MCF 10A (cell line): ENCODE data around the gene IFNG-AS1. TPM values are rescaled to one million over a fixed set of nuclear protein-coding genes. Genes with fewer than 3 reads are reported as not detected.

Experiments used
- BruUV-seq: library from RNA; stranded (reverse); fragments of 400-500 nt; replicated peaks from 2 replicates; lab custom pipeline; 2021; lab: Mats Ljungman, UMichigan
- CTCF ChIA-PET: fragments of 300-600 bp; sonication (Branson Sonifier 250); formaldehyde crosslinking; extraction: SDS; loops from one replicate; lab custom pipeline; 2021; ENCODE audit warnings: antibody characterized with exemption, inconsistent platforms; lab: Yijun Ruan, JAX
- POLR2A ChIA-PET: fragments of 300-600, 350-650 bp; sonication (Branson Sonifier 250); formaldehyde crosslinking; extraction: SDS; loops from one replicate; lab custom pipeline; 2020; ENCODE audit warnings: antibody characterized with exemption, inconsistent platforms; lab: Yijun Ruan, JAX
- DNase-seq: peaks from one replicate; pipeline ENCODE4 v3.0.0-alpha.2; 2018; ENCODE audit not compliant: unreplicated experiment
- H3K27ac Mint-ChIP-seq: one replicate; pipeline ENCODE4 v1.8.0; 2022; ENCODE audit warnings: mild to moderate bottlenecking, low read depth, mixed read lengths; ENCODE audit not compliant: unreplicated experiment
- H3K27me3 Mint-ChIP-seq: one replicate; pipeline ENCODE4 v1.8.0; 2022; ENCODE audit warnings: mixed read lengths; ENCODE audit not compliant: insufficient read depth, unreplicated experiment
- H3K36me3 Mint-ChIP-seq: one replicate; pipeline ENCODE4 v1.8.0; 2022; ENCODE audit warnings: mild to moderate bottlenecking, moderate library complexity, mixed read lengths; ENCODE audit not compliant: insufficient read depth, unreplicated experiment
- H3K4me1 Mint-ChIP-seq: one replicate; pipeline ENCODE4 v1.8.0; 2022; ENCODE audit warnings: mixed read lengths; ENCODE audit not compliant: insufficient read depth, unreplicated experiment
- H3K4me3 Mint-ChIP-seq: one replicate; pipeline ENCODE4 v1.8.0; 2022; ENCODE audit warnings: mild to moderate bottlenecking, moderate library complexity, mixed read lengths; ENCODE audit not compliant: unreplicated experiment
- H3K9me3 Mint-ChIP-seq: one replicate; pipeline ENCODE4 v1.8.0; 2022; ENCODE audit warnings: mixed read lengths; ENCODE audit not compliant: unreplicated experiment
- intact Hi-C: fragments of 100-400 bp; cut with micrococcal nuclease; formaldehyde crosslinking; loops from 2 replicates; pipeline ENCODE4 v1.14.1; 2022
- total RNA-seq: library from RNA; stranded (reverse); gene quantifications from 2 replicates; pipeline ENCODE4 v1.2.3, GENCODE V29; 2022
- TF ChIP-seq, protein P1 (sequence below): fragments of 200-600 bp; IDR thresholded peaks from one replicate; pipeline ENCODE4 v1.8.0; 2022; ENCODE audit warnings: antibody characterized with exemption, mild to moderate bottlenecking; ENCODE audit not compliant: unreplicated experiment

The IFNG-AS1 gene
- total RNA-seq, 1 experiment from 2014 or later = not detected

DNA sequence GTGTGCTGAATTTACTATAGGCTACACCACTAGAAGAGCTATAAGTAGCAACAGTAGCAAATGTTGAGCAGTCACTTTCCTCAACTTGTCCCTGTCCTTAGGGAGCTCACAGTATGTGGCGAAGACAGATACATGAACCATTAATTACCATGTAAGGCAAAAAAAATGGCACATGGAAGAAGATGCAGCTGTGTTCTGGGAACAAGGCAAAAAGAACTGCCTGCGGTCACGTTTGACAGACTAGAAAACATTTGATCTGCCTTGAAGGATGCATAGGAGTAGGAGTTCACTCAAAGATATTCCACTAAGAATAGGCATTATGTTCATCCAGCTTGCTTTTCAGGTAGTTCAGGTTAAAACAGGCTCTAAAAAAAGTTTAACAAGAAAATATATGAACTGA, 46.5 kb upstream of the IFNG-AS1 start:
- no TSS peak for BruUV-seq
- H3K27me3 Mint-ChIP-seq = no peaks in the 10 kb centered on the region
- ChIA-PET POLR2A (interaction anchor here (0.6 to 3.5 kb wide), 6 partner anchors 17 to 674 kb away, joined by 3 to 9 read pairs (median 5); partner anchors contain the start of genes CAND1 and DYRK2), CTCF (interaction anchor here (0.6 to 6.6 kb wide), 44 partner anchors 10 to 781 kb away, joined by 3 to 86 read pairs (median 4); partner anchors contain the start of gene DYRK2)
- no peaks in the 10 kb centered on the region for H3K9me3 Mint-ChIP-seq
- no peak overlapping the region for H3K27ac Mint-ChIP-seq
- H3K4me1 Mint-ChIP-seq = peaks cover 9% of the 10 kb centered on the region
- intact Hi-C loops = loop anchor here (1.0 to 2.0 kb wide), 3 partner anchors 291 to 586 kb away; no protein-coding TSS in a partner anchor
- H3K36me3 Mint-ChIP-seq = no peaks in the 10 kb centered on the region
- TF ChIP-seq, protein P1, sequence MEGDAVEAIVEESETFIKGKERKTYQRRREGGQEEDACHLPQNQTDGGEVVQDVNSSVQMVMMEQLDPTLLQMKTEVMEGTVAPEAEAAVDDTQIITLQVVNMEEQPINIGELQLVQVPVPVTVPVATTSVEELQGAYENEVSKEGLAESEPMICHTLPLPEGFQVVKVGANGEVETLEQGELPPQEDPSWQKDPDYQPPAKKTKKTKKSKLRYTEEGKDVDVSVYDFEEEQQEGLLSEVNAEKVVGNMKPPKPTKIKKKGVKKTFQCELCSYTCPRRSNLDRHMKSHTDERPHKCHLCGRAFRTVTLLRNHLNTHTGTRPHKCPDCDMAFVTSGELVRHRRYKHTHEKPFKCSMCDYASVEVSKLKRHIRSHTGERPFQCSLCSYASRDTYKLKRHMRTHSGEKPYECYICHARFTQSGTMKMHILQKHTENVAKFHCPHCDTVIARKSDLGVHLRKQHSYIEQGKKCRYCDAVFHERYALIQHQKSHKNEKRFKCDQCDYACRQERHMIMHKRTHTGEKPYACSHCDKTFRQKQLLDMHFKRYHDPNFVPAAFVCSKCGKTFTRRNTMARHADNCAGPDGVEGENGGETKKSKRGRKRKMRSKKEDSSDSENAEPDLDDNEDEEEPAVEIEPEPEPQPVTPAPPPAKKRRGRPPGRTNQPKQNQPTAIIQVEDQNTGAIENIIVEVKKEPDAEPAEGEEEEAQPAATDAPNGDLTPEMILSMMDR = no peak
- no peak for DNase-seq
- H3K4me3 Mint-ChIP-seq = no peak overlapping the region

DNA sequence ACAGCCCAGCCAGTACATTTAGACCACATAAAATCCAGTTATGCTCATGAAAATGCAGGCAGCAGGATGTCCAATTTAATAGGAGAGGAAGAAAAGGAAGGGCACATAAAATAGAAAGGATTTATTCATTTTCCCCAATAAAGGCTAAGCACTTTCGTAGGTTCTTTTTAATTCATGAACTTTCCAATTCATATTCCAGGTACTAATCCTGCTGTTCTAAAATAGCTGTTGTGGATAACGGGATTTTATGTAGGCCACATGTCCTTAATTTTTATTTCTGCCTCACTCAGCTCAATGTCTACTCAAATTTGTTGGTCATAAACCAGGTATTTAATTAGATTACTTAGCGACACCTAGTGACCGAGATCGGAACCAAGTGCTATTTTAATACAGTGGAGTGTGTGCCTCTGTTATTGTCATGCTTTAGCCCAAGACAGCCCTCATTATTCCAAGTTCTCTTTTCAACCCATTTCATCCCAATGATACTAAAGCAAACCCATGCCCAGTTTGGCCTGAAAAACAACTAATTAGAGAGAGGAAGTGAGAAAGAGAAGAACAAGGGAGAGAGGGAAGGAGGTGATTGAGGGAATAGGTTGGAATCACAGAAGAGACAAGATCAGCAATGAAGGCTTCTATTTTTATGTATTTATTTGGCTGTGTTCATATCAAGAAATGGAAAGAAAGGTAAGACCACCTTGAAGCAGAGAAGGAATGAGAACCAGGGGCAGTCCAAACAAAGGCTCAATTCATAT, 45.9 kb upstream of the IFNG-AS1 start:
- peaks cover 9% of the 10 kb centered on the region for H3K4me1 Mint-ChIP-seq
- ChIA-PET POLR2A (interaction anchor here (0.6 to 3.5 kb wide), 6 partner anchors 18 to 674 kb away, joined by 3 to 9 read pairs (median 5); partner anchors contain the start of genes CAND1 and DYRK2), CTCF (interaction anchor here (0.6 to 6.6 kb wide), 42 partner anchors 10 to 782 kb away, joined by 3 to 86 read pairs (median 4); partner anchors contain the start of gene DYRK2)
- TF ChIP-seq, protein P1 = peak; percentile 73
- H3K4me3 Mint-ChIP-seq = no peak overlapping the region
- no peaks in the 10 kb centered on the region for H3K36me3 Mint-ChIP-seq
- no TSS peak for BruUV-seq
- no peaks in the 10 kb centered on the region for H3K27me3 Mint-ChIP-seq
- peak; percentile 78 for DNase-seq
- no peaks in the 10 kb centered on the region for H3K9me3 Mint-ChIP-seq
- intact Hi-C loops = loop anchor here (1.0 to 2.0 kb wide), 3 partner anchors 292 to 587 kb away; no protein-coding TSS in a partner anchor
- no peak overlapping the region for H3K27ac Mint-ChIP-seq

DNA sequence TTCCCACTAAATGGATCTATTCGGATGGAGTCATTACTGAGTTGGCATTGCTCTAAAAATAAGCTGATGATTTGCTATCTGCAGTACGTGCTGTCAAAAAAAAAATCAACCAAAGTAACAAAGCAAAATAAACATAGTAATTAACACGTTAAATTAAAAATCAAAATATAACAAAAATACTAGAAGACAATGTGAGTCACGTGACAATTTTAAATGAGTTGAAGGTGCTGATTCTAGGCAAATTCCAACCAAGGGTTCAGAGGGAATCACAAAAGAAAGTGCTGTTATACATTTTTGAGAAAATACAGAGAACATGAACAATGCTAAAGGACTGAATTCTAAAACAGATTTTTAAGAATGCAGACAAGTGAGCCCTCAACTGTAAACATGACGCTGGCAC, 45.2 kb upstream of the IFNG-AS1 start:
- BruUV-seq = no TSS peak
- intact Hi-C loops = no loop called here

More for the DNA sequence above, 45.2 kb upstream of the IFNG-AS1 start:
- ChIA-PET POLR2A (interaction anchor here (1.8 kb wide), 1 partner anchor 675 kb away, joined by 7 read pairs; the partner anchor contains the start of gene CAND1), CTCF (interaction anchor here (0.5 to 6.6 kb wide), 3 partner anchors 17 to 586 kb away, joined by 3 to 86 read pairs (median 11); no protein-coding TSS in a partner anchor)
- Mint-ChIP-seq H3K27ac (no peak overlapping the region), H3K27me3 (no peaks in the 10 kb centered on the region), H3K36me3 (no peaks in the 10 kb centered on the region), H3K4me3 (no peak overlapping the region), H3K9me3 (no peaks in the 10 kb centered on the region), H3K4me1 (peaks cover 9% of the 10 kb centered on the region)
- TF ChIP-seq, protein P1 = no peak
- no peak for DNase-seq
